NCI-H460 (cell line): Measurements from ENCODE around the gene CT55. TPM values are rescaled to one million over a fixed set of nuclear protein-coding genes. Genes with fewer than 3 reads are reported as not detected.

Experiments used
- total RNA-seq: library from RNA; depleted of rRNA; stranded (reverse); fragments of >200 nt; shearing (Covaris generic); gene quantifications from 2 replicates; pipeline ENCODE4 v1.2.3, GENCODE V29; 2014; rRNA removed

Gene CT55
- total RNA-seq, 1 experiment from 2014 or later, result not detected

Other genes starting within 250 kb of the CT55 start
- 3.2 and 4.1 TPM in 2 replicates for gene SMIM10, start 180.4 kb downstream of the CT55 start, total RNA-seq
- 0.07 TPM in 1 of 2 replicates, not detected in the other for gene RTL8B, start 148.9 kb downstream of the CT55 start, total RNA-seq
- 42.8 and 44.0 TPM in 2 replicates for gene RTL8C, start 139.0 kb downstream of the CT55 start, total RNA-seq
- 50.8 and 51.8 TPM in 2 replicates for gene RTL8A, start 119.3 kb downstream of the CT55 start, total RNA-seq
- gene SMIM10L2B, start 72.7 kb downstream of the CT55 start, total RNA-seq, result not detected in 2 replicates
- gene ETDB, start 50.9 kb downstream of the CT55 start, total RNA-seq, result not detected in 2 replicates
- gene ETDA, start 80.7 kb upstream of the CT55 start, total RNA-seq, result not detected in 2 replicates
- not detected in 2 replicates for gene ETDC, start 138.1 kb upstream of the CT55 start, total RNA-seq
- 10.7 and 13.7 TPM in 2 replicates for gene ZNF75D, start 172.7 kb upstream of the CT55 start, total RNA-seq
- gene ZNF449, start 173.4 kb upstream of the CT55 start, total RNA-seq, result 10.9 and 14.9 TPM in 2 replicates